H1 (cell line): ENCODE measurements around the gene SMIM41. TPM values are rescaled to one million over a fixed set of nuclear protein-coding genes. Genes with fewer than 3 reads are reported as not detected.

Experiments
- BCL11A ChIP-seq, 2 experiments: IDR thresholded peaks; one replicate each; pipeline ENCODE4 v1.6.1; 2011; ENCODE audit warnings: low read depth in 2 of 2, low read length in 2 of 2, mild to moderate bottlenecking in 2 of 2
- polyA plus RNA-seq, 7 experiments: library from polyadenylated mRNA; depleted of rRNA in 3 of 7; stranded (reverse) in 5 of 7; unstranded in 2 of 7; fragments of >200 nt in 5 of 7; fragments of 200-250 nt in 2 of 7; gene quantifications; 1 replicate in 5 of 7; 2 replicates in 1 of 7; 4 replicates in 1 of 7; pipeline versions ENCODE4 v1.2.1 to v1.2.3, GENCODE V29; 2011 to 2013; ENCODE audit warnings: missing spikeins in 2 of 7, mixed read lengths in 2 of 7
- total RNA-seq: library from RNA; stranded (reverse); fragmentation: NEBNext Ultra II Directional; extraction: Animal tissue kit (Norgen Biotek cat#: 25700); gene quantifications from 2 replicates; pipeline ENCODE4 v1.2.1, GENCODE V29; 2021

The SMIM41 gene
- total and polyA plus RNA-seq, 2 of the 8 experiments (the other 6 are each of a cell fraction or from before 2014, with no cell fraction given): 0.28 to 0.98 TPM

- TF ChIP-seq BCL11A (IDR thresholded peaks at IDR 0.05; ENCODE audit: low read depth in 2 of 2, low read length in 2 of 2): no peak
Observed at GRCh38 chr12:52086366-52086765, 6.9 kb downstream of the SMIM41 start (continued).
